Measurements from ENCODE around the gene CTDP1. TPM values are rescaled to one million over a fixed set of nuclear protein-coding genes. Genes with fewer than 3 reads are reported as not detected.
A peak's percentile ranks its signal among the peaks of the same experiment; 100 is the strongest.

The CTDP1 gene
- polyA plus RNA-seq (ENCODE audit: insufficient read length): 10.7 TPM
- long read RNA-seq, donor 1, partial matches to known transcripts: 0 of 3 reads
- long read RNA-seq, donor 1, other reads (novel, unspliced or antisense): 0 of 3 reads
- long read RNA-seq, donor 2, full-length matches to known transcripts: 2 of 2 reads
- long read RNA-seq, donor 2, partial matches to known transcripts: 0 of 2 reads
- long read RNA-seq, donor 2, other reads (novel, unspliced or antisense): 0 of 2 reads
- long read RNA-seq, donor 3, partial matches to known transcripts: 14 of 15 reads
- long read RNA-seq, donor 3, other reads (novel, unspliced or antisense): 0 of 15 reads
- long read RNA-seq, donor 4: 0 reads
- long read RNA-seq, donor 5, partial matches to known transcripts: 10 of 11 reads
- long read RNA-seq, donor 5, other reads (novel, unspliced or antisense): 0 of 11 reads
- long read RNA-seq, donor 6, full-length matches to known transcripts: 3 of 3 reads
- long read RNA-seq, donor 6, partial matches to known transcripts: 0 of 3 reads
- long read RNA-seq, donor 6, other reads (novel, unspliced or antisense): 0 of 3 reads
- long read RNA-seq, donor 7, full-length matches to known transcripts: 3 of 3 reads
- long read RNA-seq, donor 7, partial matches to known transcripts: 0 of 3 reads
- long read RNA-seq, donor 7, other reads (novel, unspliced or antisense): 0 of 3 reads
- long read RNA-seq, donor 8, full-length matches to known transcripts: 3 of 3 reads
- long read RNA-seq, donor 8, partial matches to known transcripts: 0 of 3 reads
- long read RNA-seq, donor 8, other reads (novel, unspliced or antisense): 0 of 3 reads

GRCh38 chr18:79679552-79680099 lies at the start of gene CTDP1:
Gene CTDP1, plus strand, starts transcription at chr18:79679803. Its CDS starts 145 bp downstream, at chr18:79679948.
- peak; percentile 90 for DNase-seq

- no peak for DNase-seq
These were observed 49.1 kb upstream of the CTDP1 start for GRCh38 chr18:79630281-79631095.

- no peak for DNase-seq
These were observed 48.5 kb upstream of the CTDP1 start for GRCh38 chr18:79631096-79631507.

GRCh38 chr18:79631761-79632446 lies 47.7 kb upstream of the CTDP1 start:
- no peak for DNase-seq

GRCh38 chr18:79632765-79633164 lies 46.8 kb upstream of the CTDP1 start:
- no peak for DNase-seq

GRCh38 chr18:79634186-79634585 lies 45.4 kb upstream of the CTDP1 start:
- no peak for DNase-seq

- DNase-seq: no peak
These were observed 44.8 kb upstream of the CTDP1 start for GRCh38 chr18:79634593-79635426.

- DNase-seq: no peak
These were observed 44.2 kb upstream of the CTDP1 start for GRCh38 chr18:79635427-79635726.

GRCh38 chr18:79637181-79637920 lies 42.3 kb upstream of the CTDP1 start:
- DNase-seq: no peak

- DNase-seq: no peak
These were observed 41.4 kb upstream of the CTDP1 start for GRCh38 chr18:79637921-79638909.

- no peak for DNase-seq
These were observed 40.4 kb upstream of the CTDP1 start for GRCh38 chr18:79639072-79639829.

- DNase-seq: no peak
These were observed 39.4 kb upstream of the CTDP1 start for GRCh38 chr18:79640064-79640672.

GRCh38 chr18:79640875-79641274 lies 38.7 kb upstream of the CTDP1 start:
- DNase-seq: no peak

- DNase-seq: no peak
These were observed 37.7 kb upstream of the CTDP1 start for GRCh38 chr18:79641722-79642497.

- no peak for DNase-seq
These were observed 37.0 kb upstream of the CTDP1 start for GRCh38 chr18:79642626-79643025.

Measured in left kidney (tissue), 8 donors.